A549 (cell line): Measurements from ENCODE around the gene ATG9A. TPM values are rescaled to one million over a fixed set of nuclear protein-coding genes. Genes with fewer than 3 reads are reported as not detected.
A peak's percentile ranks its signal among the peaks of the same experiment; 100 is the strongest.

Experiments
- ATAC-seq, 2 experiments: fragments of 200-7000 bp in 1 of 2; fragments of >200 bp in 1 of 2; cut with Nextera tagmentation in 1 of 2; cut with Tn5 transposase in 1 of 2; 3 replicates each; pipeline versions ENCODE4 v1.8.0 to v1.9.1; 2018 to 2020; ENCODE audit warnings: mild to moderate bottlenecking in 1 of 2, moderate library complexity in 1 of 2
- CTCF ChIA-PET: fragments of 300-600 bp; sonication (Branson Sonifier 250); formaldehyde crosslinking; extraction: SDS; loops from one replicate; lab custom pipeline; 2021; ENCODE audit warnings: antibody characterized with exemption, inconsistent platforms; lab: Yijun Ruan, JAX
- POLR2A ChIA-PET: fragments of 350-600 bp; formaldehyde crosslinking; extraction: SDS; loops from one replicate; lab custom pipeline; 2021; ENCODE audit warnings: antibody characterized with exemption, inconsistent platforms; lab: Yijun Ruan, JAX
- DNase-seq, 2 experiments: peaks; one replicate each; pipeline versions ENCODE4 v3.0.0 to v3.0.0-alpha.2; 2011 to 2016; ENCODE audit warnings: low read depth in 1 of 2, low spot score in 1 of 2
- FAIRE-seq: peaks from 2 replicates; lab custom pipeline; 2011; peaks lifted over from hg19 to GRCh38; lab: Jason Lieb, UNC
- H3K27ac ChIP-seq, 2 experiments: fragments of >200 bp; sonication (Bioruptor Twin); formaldehyde crosslinking; 3 replicates each; pipeline ENCODE4 v1.5.1; 2016 to 2017
- H3K4me1 ChIP-seq: fragments of >200 bp; sonication (Bioruptor Twin); formaldehyde crosslinking; 3 replicates; pipeline ENCODE4 v1.6.1; 2016
- H3K4me2 ChIP-seq: fragments of >200 bp; sonication (Bioruptor Twin); formaldehyde crosslinking; 3 replicates; pipeline ENCODE4 v1.6.1; 2016
- H3K4me3 ChIP-seq: fragments of >200 bp; sonication (Bioruptor Twin); formaldehyde crosslinking; 3 replicates; pipeline ENCODE4 v1.5.1; 2016
- H3K9me3 ChIP-seq: fragments of >200 bp; sonication (Bioruptor Twin); formaldehyde crosslinking; 3 replicates; pipeline ENCODE4 v1.6.1; 2016
- CBX2 ChIP-seq: fragments of 200-600 bp; sonication (generic); IDR thresholded peaks from 2 replicates; pipeline ENCODE4 v1.6.1; 2016; ENCODE audit warnings: low read depth, mild to moderate bottlenecking, borderline replicate concordance
- CEBPB ChIP-seq, 2 experiments: fragments of >200 bp in 1 of 2; sonication (Bioruptor Twin) in 1 of 2; formaldehyde crosslinking in 1 of 2; IDR thresholded peaks; 2 replicates each; pipeline ENCODE4 v1.6.1; 2012 to 2016
- CHD2 ChIP-seq: fragments of 150-350 bp; IDR thresholded peaks from 2 replicates; pipeline ENCODE4 v1.6.1; 2014; ENCODE audit warnings: low read length; ENCODE audit not compliant: partially characterized antibody
- CHD4 ChIP-seq: fragments of 200-600 bp; sonication (generic); IDR thresholded peaks from 2 replicates; pipeline ENCODE4 v1.6.1; 2016; ENCODE audit warnings: antibody characterized with exemption, mild to moderate bottlenecking, borderline replicate concordance
- ESRRA ChIP-seq: fragments of 150-350 bp; IDR thresholded peaks from 2 replicates; pipeline ENCODE4 v1.6.1; 2014; ENCODE audit warnings: mild to moderate bottlenecking, low read length, borderline replicate concordance
- HOXA7 ChIP-seq: fragments of 250-450 bp; sonication (Bioruptor Pico); IDR thresholded peaks from 2 replicates; pipeline ENCODE4 v1.5.0; 2020; ENCODE audit warnings: mild to moderate bottlenecking, moderate library complexity
- JUN ChIP-seq, 2 experiments: fragments of >200 bp; sonication (Bioruptor Twin); formaldehyde crosslinking; IDR thresholded peaks; 2 replicates in 1 of 2; 3 replicates in 1 of 2; pipeline ENCODE4 v1.6.1; 2016 to 2017
- NR3C1 ChIP-seq: fragments of >200 bp; sonication (Bioruptor Twin); formaldehyde crosslinking; IDR thresholded peaks from 3 replicates; pipeline ENCODE4 v1.6.1; 2017
- RFX5 ChIP-seq: fragments of 450-650 bp; IDR thresholded peaks from 2 replicates; pipeline ENCODE4 v1.7.1; 2014; ENCODE audit warnings: antibody characterized with exemption, mild to moderate bottlenecking, moderate library complexity
- RNF2 ChIP-seq: fragments of 200-600 bp; sonication (generic); IDR thresholded peaks from 2 replicates; pipeline ENCODE4 v1.6.1; 2016; ENCODE audit warnings: low read depth, mild to moderate bottlenecking, antibody characterized with exemption, moderate library complexity, borderline replicate concordance
- SREBF2 ChIP-seq: fragments of 450-650 bp; IDR thresholded peaks from 2 replicates; pipeline ENCODE4 v1.6.1; 2014; ENCODE audit warnings: mild to moderate bottlenecking, moderate library complexity
- TFCP2L1 ChIP-seq: fragments of 250-450 bp; sonication (Bioruptor Pico); IDR thresholded peaks from 2 replicates; pipeline ENCODE4 v1.5.0; 2021; ENCODE audit warnings: mild to moderate bottlenecking
- ZC3H11A ChIP-seq: fragments of 450-650 bp; IDR thresholded peaks from 2 replicates; pipeline ENCODE4 v1.6.1; 2014; ENCODE audit warnings: antibody characterized with exemption, mild to moderate bottlenecking
- ZNF302 ChIP-seq: fragments of 250-450 bp; sonication (Bioruptor Pico); IDR thresholded peaks from 2 replicates; pipeline ENCODE4 v1.9.0; 2021; ENCODE audit warnings: inconsistent platforms, mild to moderate bottlenecking, moderate library complexity
- WGBS: methylation state at CpG from one replicate; pipeline ENCODE4 v1.1.6; 2017; ENCODE audit errors: missing lambda C conversion rate; 5-methylcytosine and 5-hydroxymethylcytosine counted together
- polyA plus RNA-seq, 4 experiments: library from polyadenylated mRNA; depleted of rRNA in 3 of 4; stranded (reverse); fragments of >200 nt; fragmentation: RNase III in 1 of 4; extraction: RNeasy Plus Mini Kit Qiagen cat#74134 plus additional on column Dnase treatment in 1 of 4; gene quantifications; 2 replicates in 3 of 4; 3 replicates in 1 of 4; pipeline ENCODE4 v1.2.3, GENCODE V29; 2011 to 2017
- TF ChIP-seq, protein P1 (sequence below): fragments of >200 bp; sonication (Bioruptor Twin); formaldehyde crosslinking; IDR thresholded peaks from 2 replicates; pipeline ENCODE4 v1.6.1; 2016
- TF ChIP-seq, protein P2 (sequence below): fragments of 450-650 bp; IDR thresholded peaks from 2 replicates; pipeline ENCODE4 v1.6.1; 2014; ENCODE audit warnings: antibody characterized with exemption
- TF ChIP-seq, protein P3 (sequence below): fragments of >200 bp; sonication (Bioruptor Twin); formaldehyde crosslinking; IDR thresholded peaks from 3 replicates; pipeline ENCODE4 v1.6.1; 2016
- TF ChIP-seq, protein P4 (sequence below): fragments of 250-450 bp; sonication (Bioruptor Pico); IDR thresholded peaks from 2 replicates; pipeline ENCODE4 v1.5.0; 2020; ENCODE audit warnings: low read depth, mild to moderate bottlenecking, moderate library complexity
- TF ChIP-seq, protein P5 (sequence below): fragments of 150-350 bp; IDR thresholded peaks from 2 replicates; pipeline ENCODE4 v1.6.1; 2014; ENCODE audit warnings: low read depth, mild to moderate bottlenecking, low read length

The ATG9A gene
- polyA plus RNA-seq, 2 of the 4 experiments (the other 2 are of a cell fraction): 41.9 to 75.2 TPM

DNA sequence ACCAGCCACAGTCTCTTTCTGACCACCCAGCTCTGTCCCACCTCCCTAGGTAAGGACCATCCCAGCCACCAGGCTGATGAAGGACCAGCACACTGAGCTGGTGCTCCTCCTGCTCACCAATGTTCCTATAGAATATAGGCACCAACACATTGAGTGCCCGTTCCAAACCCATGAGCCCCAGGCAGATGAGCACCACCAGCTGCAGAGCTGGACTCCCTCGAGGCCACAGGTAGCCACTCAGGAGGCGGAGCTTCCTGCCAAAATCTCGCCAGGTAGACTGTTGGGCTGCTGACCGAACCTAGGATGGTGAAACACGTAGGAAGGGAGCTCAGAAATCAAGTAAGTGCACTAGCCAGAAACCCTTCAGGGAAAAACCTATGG lies 12.9 kb downstream of the ATG9A start:
- ChIA-PET CTCF (interaction anchor here (1.0 to 7.3 kb wide), 8 partner anchors 8 to 82 kb away, joined by 4 to 79 read pairs (median 6); partner anchors contain the start of genes ANKZF1, ATG9A and DNAJB2), POLR2A (interaction anchor here (3.8 kb wide), 1 partner anchor 57 kb away, joined by 19 read pairs; no protein-coding TSS in a partner anchor)
- Histone ChIP-seq H3K4me3 (no peak overlapping the region), H3K4me1 (peaks cover 30% of the 10 kb centered on the region), H3K4me2 (peak overlapping the region; percentile 93), H3K9me3 (no peaks in the 10 kb centered on the region), H3K27ac (peak overlapping the region; percentile 92 to 95)
- FAIRE-seq (no peak), ATAC-seq (no peak), DNase-seq (no peak)
- 93% methylated on average over 6 of the region's 6 CpGs for WGBS
- TF ChIP-seq SREBF2: no peak
- TF ChIP-seq ZNF302 (CRISPR knock-in tag): no peak
- no peak for TF ChIP-seq CHD4
- TF ChIP-seq, protein P1, sequence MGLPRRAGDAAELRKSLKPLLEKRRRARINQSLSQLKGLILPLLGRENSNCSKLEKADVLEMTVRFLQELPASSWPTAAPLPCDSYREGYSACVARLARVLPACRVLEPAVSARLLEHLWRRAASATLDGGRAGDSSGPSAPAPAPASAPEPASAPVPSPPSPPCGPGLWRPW: no peak
- TF ChIP-seq, protein P2, sequence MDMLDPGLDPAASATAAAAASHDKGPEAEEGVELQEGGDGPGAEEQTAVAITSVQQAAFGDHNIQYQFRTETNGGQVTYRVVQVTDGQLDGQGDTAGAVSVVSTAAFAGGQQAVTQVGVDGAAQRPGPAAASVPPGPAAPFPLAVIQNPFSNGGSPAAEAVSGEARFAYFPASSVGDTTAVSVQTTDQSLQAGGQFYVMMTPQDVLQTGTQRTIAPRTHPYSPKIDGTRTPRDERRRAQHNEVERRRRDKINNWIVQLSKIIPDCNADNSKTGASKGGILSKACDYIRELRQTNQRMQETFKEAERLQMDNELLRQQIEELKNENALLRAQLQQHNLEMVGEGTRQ: no peak
- TF ChIP-seq, protein P3, sequence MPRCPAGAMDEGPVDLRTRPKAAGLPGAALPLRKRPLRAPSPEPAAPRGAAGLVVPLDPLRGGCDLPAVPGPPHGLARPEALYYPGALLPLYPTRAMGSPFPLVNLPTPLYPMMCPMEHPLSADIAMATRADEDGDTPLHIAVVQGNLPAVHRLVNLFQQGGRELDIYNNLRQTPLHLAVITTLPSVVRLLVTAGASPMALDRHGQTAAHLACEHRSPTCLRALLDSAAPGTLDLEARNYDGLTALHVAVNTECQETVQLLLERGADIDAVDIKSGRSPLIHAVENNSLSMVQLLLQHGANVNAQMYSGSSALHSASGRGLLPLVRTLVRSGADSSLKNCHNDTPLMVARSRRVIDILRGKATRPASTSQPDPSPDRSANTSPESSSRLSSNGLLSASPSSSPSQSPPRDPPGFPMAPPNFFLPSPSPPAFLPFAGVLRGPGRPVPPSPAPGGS: no peak
- TF ChIP-seq CEBPB (IDR thresholded peaks at IDR 0.05): no peak

DNA sequence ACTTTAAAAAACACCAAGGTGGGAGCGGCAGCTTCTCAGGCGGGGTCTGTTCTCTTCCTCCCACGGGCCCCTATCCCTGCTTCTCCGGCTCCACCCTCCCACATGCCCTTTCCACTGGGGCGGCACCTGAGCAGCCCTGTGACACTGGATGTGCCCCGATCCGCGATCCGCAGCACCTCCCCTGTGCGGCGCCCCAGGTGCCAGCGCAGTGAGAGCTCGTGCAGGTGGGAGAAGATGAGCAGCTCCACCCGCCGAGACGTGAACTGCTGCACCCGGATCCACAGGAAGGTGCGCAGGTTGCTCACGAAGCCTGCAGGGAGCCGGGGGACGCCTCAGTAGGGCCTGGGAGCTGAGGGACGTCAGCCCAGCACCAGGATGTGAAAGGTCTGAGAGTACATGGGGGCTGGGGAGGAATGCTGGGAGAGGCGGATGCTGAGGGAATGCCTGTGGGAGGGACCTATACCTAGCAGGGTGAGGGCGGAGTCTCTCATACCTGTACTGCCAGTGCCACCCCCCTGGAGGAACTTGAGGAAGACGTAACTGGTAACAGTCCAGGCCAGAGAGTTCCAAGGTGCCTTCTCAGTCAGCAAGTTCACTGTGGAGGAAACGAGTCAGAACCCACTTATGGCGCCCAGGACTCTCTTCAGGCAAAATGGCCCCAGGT lies 13.4 kb downstream of the ATG9A start:
- H3K4me2 ChIP-seq: peak overlapping the region; percentile 93
- CTCF ChIA-PET: interaction anchor here (0.8 to 8.6 kb wide), 10 partner anchors 8 to 78 kb away, joined by 3 to 79 read pairs (median 6); partner anchors contain the start of genes ANKZF1, ATG9A and DNAJB2

DNA sequence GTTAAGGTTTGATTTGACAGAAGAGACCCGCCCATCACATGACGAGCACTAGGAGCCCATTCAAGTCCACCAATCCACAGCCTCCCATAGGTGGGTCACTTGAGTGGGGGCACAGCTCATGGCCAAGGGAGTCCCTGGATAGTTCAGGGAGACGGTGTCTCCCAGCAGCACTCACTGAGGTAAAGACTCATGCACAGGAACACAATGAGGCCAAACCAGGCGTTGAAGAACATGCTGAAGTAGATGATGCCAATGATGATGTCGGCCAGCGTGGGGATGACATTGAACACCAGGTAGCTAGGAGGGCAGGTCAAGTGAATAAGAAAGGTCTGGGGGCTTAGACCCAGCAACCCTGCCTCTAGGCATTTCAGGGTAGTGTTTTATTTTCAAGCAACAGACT lies 14.7 kb downstream of the ATG9A start:
- ChIA-PET POLR2A (no interaction called here), CTCF (interaction anchor here (1.3 to 8.6 kb wide), 2 partner anchors 21 to 78 kb away, joined by 4 to 56 read pairs; no protein-coding TSS in a partner anchor)
- ATAC-seq: no peak
- no peak overlapping the region for H3K4me3 ChIP-seq
- H3K4me2 ChIP-seq: no peak overlapping the region
- TF ChIP-seq CBX2: no peak
- no peak for TF ChIP-seq HOXA7
- no peak for TF ChIP-seq CHD4
- TF ChIP-seq NR3C1: no peak
- TF ChIP-seq, protein P4, sequence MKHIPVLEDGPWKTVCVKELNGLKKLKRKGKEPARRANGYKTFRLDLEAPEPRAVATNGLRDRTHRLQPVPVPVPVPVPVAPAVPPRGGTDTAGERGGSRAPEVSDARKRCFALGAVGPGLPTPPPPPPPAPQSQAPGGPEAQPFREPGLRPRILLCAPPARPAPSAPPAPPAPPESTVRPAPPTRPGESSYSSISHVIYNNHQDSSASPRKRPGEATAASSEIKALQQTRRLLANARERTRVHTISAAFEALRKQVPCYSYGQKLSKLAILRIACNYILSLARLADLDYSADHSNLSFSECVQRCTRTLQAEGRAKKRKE (CRISPR knock-in tag): no peak
- TF ChIP-seq, protein P3: no peak
- TF ChIP-seq ZC3H11A: no peak
- no peak for TF ChIP-seq CHD2
- no peaks in the 10 kb centered on the region for H3K9me3 ChIP-seq
- H3K4me1 ChIP-seq: peaks cover 30% of the 10 kb centered on the region
- no peak for FAIRE-seq
- no peak for DNase-seq
- WGBS: 100% methylated on average over 6 of the region's 6 CpGs
- no peak overlapping the region for H3K27ac ChIP-seq

More for the DNA sequence above, 13.4 kb downstream of the ATG9A start:
- WGBS: 94% methylated on average over 27 of the region's 27 CpGs
- DNase-seq: no peak
- Histone ChIP-seq H3K4me3 (no peak overlapping the region), H3K27ac (peak overlapping the region; percentile 92 to 95; a peak in 5 of 6 replicates), H3K4me1 (peaks cover 30% of the 10 kb centered on the region), H3K9me3 (no peaks in the 10 kb centered on the region)
- POLR2A ChIA-PET: interaction anchor here (0.8 to 3.8 kb wide), 2 partner anchors 10 to 58 kb away, joined by 3 to 19 read pairs; no protein-coding TSS in a partner anchor
- no peak for TF ChIP-seq RFX5
- TF ChIP-seq, protein P5, sequence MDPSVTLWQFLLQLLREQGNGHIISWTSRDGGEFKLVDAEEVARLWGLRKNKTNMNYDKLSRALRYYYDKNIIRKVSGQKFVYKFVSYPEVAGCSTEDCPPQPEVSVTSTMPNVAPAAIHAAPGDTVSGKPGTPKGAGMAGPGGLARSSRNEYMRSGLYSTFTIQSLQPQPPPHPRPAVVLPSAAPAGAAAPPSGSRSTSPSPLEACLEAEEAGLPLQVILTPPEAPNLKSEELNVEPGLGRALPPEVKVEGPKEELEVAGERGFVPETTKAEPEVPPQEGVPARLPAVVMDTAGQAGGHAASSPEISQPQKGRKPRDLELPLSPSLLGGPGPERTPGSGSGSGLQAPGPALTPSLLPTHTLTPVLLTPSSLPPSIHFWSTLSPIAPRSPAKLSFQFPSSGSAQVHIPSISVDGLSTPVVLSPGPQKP: no peak
- TF ChIP-seq CEBPB (IDR thresholded peaks at IDR 0.05): no peak
- TF ChIP-seq, protein P2: no peak
- no peak for TF ChIP-seq ESRRA
- no peak for TF ChIP-seq RNF2
- no peak for TF ChIP-seq TFCP2L1 (CRISPR knock-in tag)
- TF ChIP-seq JUN (IDR thresholded peaks at IDR 0.05): 0 out of 5 replicates have a peak, but pooled peaks of 1 of the 2 experiments have one; percentile 32
- FAIRE-seq: no peak
- ATAC-seq: no peak
